NCI-H748 (cell line): Measurements from ENCODE around the gene SKOR1.

Experiments
- DNase-seq: peaks from one replicate; lab custom pipeline; 2025; ENCODE audit not compliant: unreplicated experiment; lab: John Stamatoyannopoulos, UW

The SKOR1 gene

DNA sequence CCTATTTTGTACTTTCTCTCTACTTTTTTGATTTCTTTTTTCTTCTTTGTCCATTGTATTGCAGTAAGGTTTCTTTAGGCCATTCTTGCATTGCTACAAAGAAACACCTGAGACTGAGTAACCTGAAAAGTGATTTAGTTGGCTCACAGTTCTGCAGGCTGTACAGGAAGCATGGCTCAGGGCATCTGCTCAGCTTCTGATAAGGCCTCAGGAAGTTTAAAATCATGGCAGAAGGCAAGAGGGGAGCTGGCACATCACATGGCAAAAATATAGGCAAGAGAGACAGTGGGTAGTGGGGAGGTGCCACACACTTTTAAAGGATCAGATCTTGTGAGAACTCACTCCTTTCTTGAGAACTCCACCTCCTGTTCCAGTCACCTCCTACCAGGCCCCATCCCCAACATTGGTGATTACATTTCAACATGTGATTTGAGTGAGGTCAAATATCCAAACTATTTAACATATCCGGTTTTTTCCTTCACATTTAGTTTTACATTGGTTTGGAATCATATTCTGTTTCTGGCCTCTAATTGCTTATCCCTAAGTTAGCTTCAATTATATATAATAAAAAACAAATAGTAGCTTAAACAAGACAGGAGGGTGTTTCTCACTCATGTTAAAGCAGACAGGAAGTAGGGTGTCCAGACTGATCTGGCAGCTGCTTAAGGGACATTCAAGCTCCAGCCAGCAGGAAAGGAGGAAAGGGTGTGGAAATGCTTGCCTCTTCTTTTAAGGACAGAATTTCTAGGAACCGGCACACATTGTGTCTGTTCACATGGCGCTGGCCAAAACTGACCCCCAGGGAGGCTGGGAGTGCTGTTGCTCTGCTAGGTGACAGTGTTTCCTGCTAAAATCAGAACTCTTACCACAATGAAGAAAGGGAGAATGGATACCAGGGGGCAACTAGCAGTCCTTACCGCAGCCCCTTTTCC is 28.8 kb upstream of the SKOR1 start:
- no peak for DNase-seq

DNA sequence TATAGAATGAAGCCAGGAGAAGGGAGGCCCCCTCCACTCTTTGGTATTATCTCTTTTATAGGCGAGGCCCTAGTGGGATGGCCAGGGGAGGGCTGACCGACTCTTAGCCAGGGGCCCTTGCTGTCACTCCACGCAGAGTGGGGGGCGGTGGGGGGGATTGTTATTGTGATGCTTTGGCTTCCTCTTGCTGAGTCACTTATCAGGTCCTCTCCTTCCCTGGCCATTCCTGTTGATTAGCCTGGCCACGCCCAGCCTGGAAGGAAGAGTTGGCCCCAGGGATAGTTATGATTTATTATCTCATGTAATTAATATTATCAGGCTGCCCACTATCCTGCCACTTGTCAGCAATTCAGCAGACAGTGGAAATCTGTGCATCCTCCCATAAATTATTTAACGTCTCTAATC is 25.5 kb upstream of the SKOR1 start:
- DNase-seq = no peak

DNA sequence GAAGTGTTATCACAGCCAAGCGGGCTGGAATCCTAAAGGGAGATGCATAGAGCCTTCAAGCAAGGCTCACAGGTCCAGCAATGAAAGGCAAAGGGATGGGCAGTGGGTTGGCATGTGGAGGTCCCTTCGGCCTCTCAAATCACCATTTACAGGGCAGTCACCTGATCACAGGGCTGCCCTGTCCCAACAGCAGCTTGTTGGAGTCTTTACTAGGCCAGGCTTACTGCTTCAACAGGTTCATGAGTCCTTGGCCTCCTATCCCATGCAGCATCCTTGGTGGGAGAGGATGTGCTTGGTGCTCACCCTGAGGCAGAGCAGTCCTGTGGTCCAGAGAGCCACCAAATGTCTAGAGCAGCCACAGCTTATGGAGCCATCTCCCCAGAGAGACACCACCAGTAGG is 24.2 kb upstream of the SKOR1 start:
- DNase-seq = no peak

- no peak for DNase-seq
Observed at GRCh38 chr15:67801926-67802914, 23.1 kb upstream of the SKOR1 start.

DNA sequence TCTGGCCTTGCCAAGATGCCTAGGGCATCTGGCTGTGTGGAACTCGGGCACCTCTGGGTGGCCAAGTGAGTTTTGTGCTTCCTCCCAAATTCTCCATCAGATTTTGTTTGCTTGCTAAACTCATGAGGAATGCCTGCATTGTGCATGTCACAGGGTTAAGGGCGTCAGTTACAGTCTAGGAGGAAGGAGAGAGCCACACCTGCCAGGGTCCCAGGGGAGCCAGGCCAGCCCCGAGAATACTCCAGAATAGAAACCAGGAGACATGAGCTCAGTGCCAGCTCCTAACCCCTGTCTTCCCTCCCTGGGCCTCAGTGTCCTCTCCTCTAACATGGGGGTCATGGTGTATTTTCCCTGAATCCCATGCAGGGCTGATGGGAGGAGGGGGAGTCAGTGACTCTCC is 22.0 kb upstream of the SKOR1 start:
- DNase-seq = no peak

DNA sequence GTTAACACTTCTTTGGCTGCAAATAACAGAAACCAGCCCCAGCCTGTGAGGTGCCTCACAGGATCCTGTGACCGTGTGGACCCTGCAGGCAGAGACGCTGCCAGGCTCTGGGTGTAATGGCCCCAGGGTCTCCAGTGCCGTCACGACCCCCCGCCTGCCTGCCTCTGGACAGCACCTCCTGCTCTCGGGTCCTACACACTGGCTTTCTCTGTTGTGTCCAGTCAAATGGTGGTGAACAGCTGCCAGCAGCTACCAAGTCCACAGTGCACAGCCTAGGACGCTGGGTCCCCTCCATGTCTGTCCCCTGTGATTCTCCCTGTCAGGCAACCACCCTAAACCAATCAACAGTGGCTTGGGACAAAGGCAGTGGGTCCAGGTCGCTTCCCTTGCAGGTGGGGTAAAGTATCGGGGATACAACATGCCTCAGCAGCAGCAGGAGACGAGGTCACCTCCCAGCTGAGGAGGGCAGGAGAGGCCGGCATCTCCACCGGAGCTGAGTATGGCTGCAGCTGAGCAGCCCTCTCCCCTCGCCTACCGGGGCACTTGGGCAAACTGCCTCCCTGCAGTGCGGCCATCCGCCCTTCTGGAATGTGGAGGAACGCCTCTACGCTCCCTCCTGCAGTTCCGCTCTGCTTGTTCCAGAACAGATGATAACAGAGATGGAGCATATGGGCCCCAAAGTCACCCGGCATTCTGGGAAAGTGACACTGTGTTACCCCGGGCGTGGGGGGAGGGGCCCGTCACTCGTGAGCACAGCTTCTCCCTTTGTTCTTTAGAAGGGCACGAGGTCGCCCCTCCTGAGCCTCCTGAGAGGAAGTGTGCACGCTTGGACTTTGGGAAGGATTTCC is 21.1 kb upstream of the SKOR1 start:
- DNase-seq = no peak

GRCh38 chr15:67805008-67805665 is 20.2 kb upstream of the SKOR1 start:
- DNase-seq = no peak

DNA sequence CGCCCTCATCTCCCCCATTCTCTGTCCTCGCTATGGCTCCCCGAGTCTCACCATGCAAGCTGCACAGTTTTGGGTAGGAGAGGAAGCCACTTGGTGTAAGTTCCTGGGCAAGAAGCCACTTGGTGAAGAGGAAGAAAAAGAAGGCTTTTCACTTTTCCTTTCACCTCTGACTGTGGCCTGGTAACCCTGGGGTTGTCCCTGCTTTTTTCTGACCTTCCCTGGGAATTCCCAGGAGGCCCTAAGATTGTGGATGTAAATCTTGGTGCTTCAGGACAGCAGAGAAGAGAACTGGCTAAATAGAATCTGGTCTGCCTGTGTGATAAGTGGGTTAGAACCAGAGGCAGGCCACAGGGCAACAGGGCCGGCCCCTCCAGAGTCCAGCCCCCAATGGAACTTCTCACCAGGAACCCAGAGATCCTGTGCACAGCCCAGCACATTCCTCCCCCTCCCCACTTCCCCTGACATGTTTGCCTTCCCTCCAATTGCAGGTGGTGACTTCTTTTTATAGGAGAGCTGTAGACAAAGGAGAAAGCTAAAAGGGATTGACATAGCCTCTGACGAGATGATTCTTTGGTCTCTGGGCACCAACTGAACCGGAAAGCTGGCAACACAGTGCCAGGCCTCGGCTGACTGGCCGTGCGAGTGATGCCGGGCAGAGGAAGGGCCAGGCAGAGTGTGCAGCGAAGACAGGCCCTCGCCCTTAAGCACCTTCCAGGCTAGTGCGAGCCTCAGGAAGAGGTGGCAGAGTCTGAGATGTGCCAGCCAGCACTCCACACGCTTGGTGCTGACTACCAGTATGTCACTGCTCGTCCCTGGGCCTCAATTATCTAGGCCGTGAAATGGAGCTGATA is 19.4 kb upstream of the SKOR1 start:
- DNase-seq = no peak

GRCh38 chr15:67806536-67806935 is 18.8 kb upstream of the SKOR1 start:
- DNase-seq = no peak

- no peak for DNase-seq
Observed at GRCh38 chr15:67807141-67807540, 18.2 kb upstream of the SKOR1 start.

DNA sequence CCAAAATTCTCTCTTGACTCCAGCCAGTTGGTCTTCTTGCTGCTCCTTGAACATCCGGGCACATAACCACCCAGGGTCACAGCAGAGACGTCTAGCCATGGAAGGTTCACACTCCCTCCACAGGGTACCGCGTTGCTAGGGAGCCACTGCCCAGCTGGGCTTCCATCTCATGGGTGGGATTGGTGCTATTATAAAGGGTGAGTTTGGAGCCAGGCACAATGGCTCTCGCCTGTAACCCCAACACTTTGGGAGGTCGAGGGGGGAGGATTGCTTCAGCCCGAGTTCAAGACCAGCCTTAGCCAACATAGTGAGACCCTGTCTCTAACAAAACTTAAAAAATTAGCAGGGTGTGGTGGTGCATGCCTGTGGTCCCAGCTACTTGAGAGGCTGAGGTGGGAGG is 17.5 kb upstream of the SKOR1 start:
- DNase-seq = no peak

- DNase-seq = no peak
Observed at GRCh38 chr15:67808821-67809220, 16.5 kb upstream of the SKOR1 start.

GRCh38 chr15:67809441-67809840 is 15.9 kb upstream of the SKOR1 start:
- no peak for DNase-seq

DNA sequence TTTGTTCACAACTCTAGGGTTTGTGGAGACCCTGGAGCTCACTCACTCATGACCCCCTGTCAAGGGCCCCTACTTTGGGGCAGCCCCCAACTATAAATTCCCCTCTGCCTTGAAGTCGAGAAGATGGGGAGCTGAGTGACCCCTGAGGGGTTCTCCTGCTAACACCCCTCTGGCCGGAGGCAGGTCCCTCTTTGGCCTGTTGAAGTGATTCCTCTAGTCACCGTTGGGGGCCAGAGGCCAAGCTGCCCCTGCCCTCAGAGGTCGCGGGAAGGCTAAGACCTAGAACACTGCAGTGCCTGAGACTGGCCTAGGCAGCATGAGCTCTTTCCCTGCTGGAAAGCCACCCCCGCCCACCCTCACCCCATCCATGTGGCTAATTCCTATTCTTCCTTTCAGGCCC is 15.4 kb upstream of the SKOR1 start:
- DNase-seq = no peak

DNA sequence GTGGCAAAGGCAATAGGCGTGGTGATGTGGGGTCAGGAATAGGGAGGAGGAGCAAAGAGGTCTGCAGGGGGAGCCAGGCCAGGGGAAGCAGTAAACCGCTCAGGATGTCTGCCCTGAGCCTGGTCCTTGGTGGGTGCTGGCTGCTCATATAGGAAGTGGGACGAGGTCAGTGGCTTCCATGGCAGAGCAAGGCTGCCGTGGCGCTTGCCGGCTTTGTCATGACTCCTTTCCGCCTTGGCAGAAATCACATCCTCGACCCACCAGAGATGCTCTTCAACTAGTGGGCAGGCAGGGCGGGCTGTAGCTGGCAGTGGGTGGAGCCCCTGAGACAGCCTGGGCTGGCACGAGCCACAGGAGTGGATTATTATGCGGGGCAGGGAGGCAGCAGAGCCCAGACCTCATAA is 13.1 kb upstream of the SKOR1 start:
- DNase-seq = no peak

DNA sequence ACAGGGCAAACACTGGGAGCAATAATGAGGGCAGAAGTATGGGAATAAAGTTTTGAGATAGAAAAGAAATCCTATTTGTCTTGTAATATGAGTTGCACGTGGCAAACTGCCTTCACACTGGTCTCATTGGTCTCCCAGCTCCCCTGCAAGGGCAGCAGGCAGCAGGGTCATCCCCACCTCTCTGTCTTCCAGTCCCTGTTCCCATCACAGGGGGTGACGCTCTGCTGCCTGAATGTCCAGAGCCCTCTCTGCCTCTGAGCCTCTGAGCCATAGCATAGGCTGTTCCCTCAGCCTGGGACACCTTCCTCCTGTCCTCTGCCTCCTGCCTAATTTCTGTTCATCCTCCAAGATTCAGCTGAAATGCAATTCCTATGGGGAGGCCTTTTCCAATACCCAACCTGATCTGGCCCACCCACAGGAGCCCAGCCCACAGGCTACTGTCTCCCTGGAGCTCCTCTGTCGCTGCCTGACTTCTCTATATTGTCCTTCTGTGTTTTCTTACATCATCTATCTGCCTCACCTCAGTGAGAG is 12.1 kb upstream of the SKOR1 start:
- DNase-seq = no peak

- no peak for DNase-seq
Observed at GRCh38 chr15:67815036-67815592, 10.2 kb upstream of the SKOR1 start.

DNA sequence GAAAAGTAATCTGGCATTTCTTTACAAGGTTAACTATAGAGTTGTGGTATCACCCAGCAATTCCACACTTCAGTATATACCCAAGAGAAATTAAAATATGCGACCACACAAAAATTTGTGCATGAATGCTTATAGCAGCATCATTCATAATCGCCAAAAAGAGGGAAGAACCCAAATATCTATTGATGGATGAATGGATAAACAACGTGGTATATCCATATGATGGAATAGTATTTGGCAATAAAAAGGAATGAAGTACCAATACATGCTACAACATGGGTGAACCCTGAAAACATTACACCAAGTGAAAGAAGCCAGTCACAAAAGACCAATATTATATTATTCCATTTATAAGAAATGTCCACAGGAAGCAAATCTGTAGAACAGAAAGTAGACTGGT is 8.6 kb upstream of the SKOR1 start:
- no peak for DNase-seq

DNA sequence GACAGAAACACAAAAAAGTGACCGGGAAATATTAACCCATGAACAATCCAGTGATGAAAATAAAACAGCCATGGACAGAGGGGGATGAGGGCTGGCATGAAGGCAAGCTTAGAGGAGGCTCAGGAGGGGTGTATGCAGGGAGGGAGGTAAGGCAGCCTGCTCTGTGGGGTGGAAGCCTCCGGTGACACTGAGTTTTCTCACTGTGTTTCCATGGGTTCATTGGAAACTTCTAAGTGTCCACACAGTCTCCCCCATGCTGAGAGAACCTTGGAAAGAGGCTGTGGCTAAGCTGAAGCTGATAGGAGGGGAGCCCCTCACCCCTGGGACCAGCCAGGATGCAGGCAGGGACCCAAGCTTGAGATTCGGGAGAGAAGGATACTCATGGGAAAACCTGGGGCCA is 6.8 kb upstream of the SKOR1 start:
- DNase-seq = no peak
